Measurements from ENCODE around the gene NPC1.
"Not testable (repeated sequence)": the region's sequence is repeated elsewhere in the genome, so short reads cannot be mapped to it uniquely, and the experiment has no call there.

The NPC1 gene

GRCh38 chr18:23528580-23529472 is 57.5 kb downstream of the NPC1 start:
- H3K27me3 ChIP-seq (ENCODE audit: insufficient read depth, low read length) = no peaks in the 10 kb centered on the region
- peaks cover 89% of the 10 kb centered on the region for H3K36me3 ChIP-seq (ENCODE audit: insufficient read depth, low read depth, low read length)
- H3K9me3 ChIP-seq (ENCODE audit: insufficient read depth, low read depth, low read length) = no peaks in the 10 kb centered on the region
- H3K4me3 ChIP-seq (ENCODE audit: low read length) = no peak overlapping the region
- no peak overlapping the region for H3K9ac ChIP-seq (ENCODE audit: low read depth, low read length)
- no peak overlapping the region for H3K27ac ChIP-seq (ENCODE audit: low read length)
- no peaks in the 10 kb centered on the region; the same call in 1 of the 2 replicates for H3K4me1 ChIP-seq (ENCODE audit: insufficient read depth, low read length)

- no peak overlapping the region for H3K9ac ChIP-seq (ENCODE audit: low read depth, low read length)
- H3K4me3 ChIP-seq (ENCODE audit: low read length) = no peak overlapping the region
- H3K9me3 ChIP-seq (ENCODE audit: insufficient read depth, low read depth, low read length) = no peaks in the 10 kb centered on the region
- no peaks in the 10 kb centered on the region for H3K27me3 ChIP-seq (ENCODE audit: insufficient read depth, low read length)
- no peaks in the 10 kb centered on the region; the same call in 1 of the 2 replicates for H3K4me1 ChIP-seq (ENCODE audit: insufficient read depth, low read length)
- H3K36me3 ChIP-seq (ENCODE audit: insufficient read depth, low read depth, low read length) = peaks cover 89% of the 10 kb centered on the region
- H3K27ac ChIP-seq (ENCODE audit: low read length) = no peak overlapping the region
Observed at GRCh38 chr18:23526501-23527063, 59.7 kb downstream of the NPC1 start.

GRCh38 chr18:23524213-23524707 is 62.0 kb downstream of the NPC1 start:
- H3K27ac ChIP-seq (ENCODE audit: low read length) = no peak overlapping the region
- no peaks in the 10 kb centered on the region for H3K27me3 ChIP-seq (ENCODE audit: insufficient read depth, low read length)
- no peaks in the 10 kb centered on the region for H3K4me1 ChIP-seq (ENCODE audit: insufficient read depth, low read length)
- no peak overlapping the region for H3K9ac ChIP-seq (ENCODE audit: low read depth, low read length)
- H3K9me3 ChIP-seq (ENCODE audit: insufficient read depth, low read depth, low read length) = no peaks in the 10 kb centered on the region
- H3K4me3 ChIP-seq (ENCODE audit: low read length) = no peak overlapping the region
- peaks cover 88% of the 10 kb centered on the region for H3K36me3 ChIP-seq (ENCODE audit: insufficient read depth, low read depth, low read length)

GRCh38 chr18:23523429-23524212 is 62.7 kb downstream of the NPC1 start:
- H3K36me3 ChIP-seq (ENCODE audit: insufficient read depth, low read depth, low read length) = peaks cover 88% of the 10 kb centered on the region
- H3K27me3 ChIP-seq (ENCODE audit: insufficient read depth, low read length) = no peaks in the 10 kb centered on the region
- H3K9ac ChIP-seq (ENCODE audit: low read depth, low read length) = no peak overlapping the region
- H3K27ac ChIP-seq (ENCODE audit: low read length) = no peak overlapping the region
- H3K4me3 ChIP-seq (ENCODE audit: low read length) = no peak overlapping the region
- H3K4me1 ChIP-seq (ENCODE audit: insufficient read depth, low read length) = no peaks in the 10 kb centered on the region
- no peaks in the 10 kb centered on the region for H3K9me3 ChIP-seq (ENCODE audit: insufficient read depth, low read depth, low read length)

- Histone ChIP-seq H3K27me3 (ENCODE audit: insufficient read depth, low read length) (no peaks in the 10 kb centered on the region), H3K4me3 (ENCODE audit: low read length) (no peak overlapping the region), H3K4me1 (ENCODE audit: insufficient read depth, low read length) (no peaks in the 10 kb centered on the region), H3K36me3 (ENCODE audit: insufficient read depth, low read depth, low read length) (peaks cover 86% of the 10 kb centered on the region), H3K9me3 (ENCODE audit: insufficient read depth, low read depth, low read length) (no peaks in the 10 kb centered on the region), H3K9ac (ENCODE audit: low read depth, low read length) (no peak overlapping the region), H3K27ac (ENCODE audit: low read length) (no peak overlapping the region)
Observed at GRCh38 chr18:23521907-23522306, 64.4 kb downstream of the NPC1 start.

GRCh38 chr18:23521271-23521670 is 65.0 kb downstream of the NPC1 start:
- no peak overlapping the region for H3K4me3 ChIP-seq (ENCODE audit: low read length)
- no peaks in the 10 kb centered on the region for H3K4me1 ChIP-seq (ENCODE audit: insufficient read depth, low read length)
- no peak overlapping the region for H3K9ac ChIP-seq (ENCODE audit: low read depth, low read length)
- no peak overlapping the region for H3K27ac ChIP-seq (ENCODE audit: low read length)
- H3K9me3 ChIP-seq (ENCODE audit: insufficient read depth, low read depth, low read length) = no peaks in the 10 kb centered on the region
- H3K36me3 ChIP-seq (ENCODE audit: insufficient read depth, low read depth, low read length) = peaks cover 83% of the 10 kb centered on the region
- H3K27me3 ChIP-seq (ENCODE audit: insufficient read depth, low read length) = no peaks in the 10 kb centered on the region

- no peaks in the 10 kb centered on the region for H3K9me3 ChIP-seq (ENCODE audit: insufficient read depth, low read depth, low read length)
- peaks cover 76% of the 10 kb centered on the region for H3K36me3 ChIP-seq (ENCODE audit: insufficient read depth, low read depth, low read length)
- no peak overlapping the region for H3K27ac ChIP-seq (ENCODE audit: low read length)
- H3K4me3 ChIP-seq (ENCODE audit: low read length) = no peak overlapping the region
- H3K4me1 ChIP-seq (ENCODE audit: insufficient read depth, low read length) = no peaks in the 10 kb centered on the region
- no peaks in the 10 kb centered on the region for H3K27me3 ChIP-seq (ENCODE audit: insufficient read depth, low read length)
- H3K9ac ChIP-seq (ENCODE audit: low read depth, low read length) = no peak overlapping the region
Observed at GRCh38 chr18:23519734-23520133, 66.6 kb downstream of the NPC1 start.

GRCh38 chr18:23515911-23516546 is 70.3 kb downstream of the NPC1 start:
- Histone ChIP-seq H3K9ac (ENCODE audit: low read depth, low read length) (no peak overlapping the region), H3K36me3 (ENCODE audit: insufficient read depth, low read depth, low read length) (peaks cover 56% of the 10 kb centered on the region), H3K27me3 (ENCODE audit: insufficient read depth, low read length) (no peaks in the 10 kb centered on the region), H3K9me3 (ENCODE audit: insufficient read depth, low read depth, low read length) (no peaks in the 10 kb centered on the region), H3K27ac (ENCODE audit: low read length) (no peak overlapping the region), H3K4me3 (ENCODE audit: low read length) (no peak overlapping the region), H3K4me1 (ENCODE audit: insufficient read depth, low read length) (no peaks in the 10 kb centered on the region)

- no peak overlapping the region for H3K4me3 ChIP-seq (ENCODE audit: low read length)
- H3K9ac ChIP-seq (ENCODE audit: low read depth, low read length) = no peak overlapping the region
- peaks cover 46% of the 10 kb centered on the region for H3K36me3 ChIP-seq (ENCODE audit: insufficient read depth, low read depth, low read length)
- H3K27ac ChIP-seq (ENCODE audit: low read length) = no peak overlapping the region
- no peaks in the 10 kb centered on the region for H3K4me1 ChIP-seq (ENCODE audit: insufficient read depth, low read length)
- H3K27me3 ChIP-seq (ENCODE audit: insufficient read depth, low read length) = no peaks in the 10 kb centered on the region
- no peaks in the 10 kb centered on the region for H3K9me3 ChIP-seq (ENCODE audit: insufficient read depth, low read depth, low read length)
Observed at GRCh38 chr18:23512641-23513040, 73.7 kb downstream of the NPC1 start.

GRCh38 chr18:23512216-23512615 is 74.1 kb downstream of the NPC1 start:
- not testable (repeated sequence) for H3K4me3 ChIP-seq (ENCODE audit: low read length); H3K9ac ChIP-seq (ENCODE audit: low read depth, low read length); H3K27me3 ChIP-seq (ENCODE audit: insufficient read depth, low read length); H3K4me1 ChIP-seq (ENCODE audit: insufficient read depth, low read length); H3K9me3 ChIP-seq (ENCODE audit: insufficient read depth, low read depth, low read length); H3K27ac ChIP-seq (ENCODE audit: low read length)
- peaks cover 45% of the 10 kb centered on the region for H3K36me3 ChIP-seq (ENCODE audit: insufficient read depth, low read depth, low read length)

GRCh38 chr18:23510923-23511322 is 75.4 kb downstream of the NPC1 start:
- not testable (repeated sequence) for H3K4me3 ChIP-seq (ENCODE audit: low read length); H3K9ac ChIP-seq (ENCODE audit: low read depth, low read length); H3K27me3 ChIP-seq (ENCODE audit: insufficient read depth, low read length); H3K27ac ChIP-seq (ENCODE audit: low read length); H3K4me1 ChIP-seq (ENCODE audit: insufficient read depth, low read length); H3K9me3 ChIP-seq (ENCODE audit: insufficient read depth, low read depth, low read length)
- H3K36me3 ChIP-seq (ENCODE audit: insufficient read depth, low read depth, low read length) = peaks cover 39% of the 10 kb centered on the region

Measured in iPS-20b (cell line).